ENCODE data around the gene DYNLRB2.

The DYNLRB2 gene

DNA sequence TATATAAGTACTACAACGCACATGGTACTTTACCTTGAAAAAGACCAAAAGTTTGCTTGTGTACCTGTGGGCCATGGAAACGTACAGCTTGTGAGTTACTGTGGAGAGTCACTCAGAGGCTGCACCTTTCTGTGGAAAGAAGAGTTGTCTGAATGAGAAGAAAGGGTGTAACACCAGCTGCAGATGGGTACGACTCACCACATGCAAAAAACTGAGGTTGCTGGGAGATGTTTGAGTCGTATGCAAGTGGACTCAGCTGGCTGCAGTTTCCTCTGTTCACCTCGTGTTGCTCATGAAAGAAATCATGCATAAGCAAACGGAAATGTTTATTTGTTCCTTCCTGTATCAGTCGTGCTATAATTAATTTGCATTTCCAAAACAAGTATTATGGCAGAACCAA is 22.4 kb upstream of the DYNLRB2 start:
- TF ChIP-seq, protein P1, sequence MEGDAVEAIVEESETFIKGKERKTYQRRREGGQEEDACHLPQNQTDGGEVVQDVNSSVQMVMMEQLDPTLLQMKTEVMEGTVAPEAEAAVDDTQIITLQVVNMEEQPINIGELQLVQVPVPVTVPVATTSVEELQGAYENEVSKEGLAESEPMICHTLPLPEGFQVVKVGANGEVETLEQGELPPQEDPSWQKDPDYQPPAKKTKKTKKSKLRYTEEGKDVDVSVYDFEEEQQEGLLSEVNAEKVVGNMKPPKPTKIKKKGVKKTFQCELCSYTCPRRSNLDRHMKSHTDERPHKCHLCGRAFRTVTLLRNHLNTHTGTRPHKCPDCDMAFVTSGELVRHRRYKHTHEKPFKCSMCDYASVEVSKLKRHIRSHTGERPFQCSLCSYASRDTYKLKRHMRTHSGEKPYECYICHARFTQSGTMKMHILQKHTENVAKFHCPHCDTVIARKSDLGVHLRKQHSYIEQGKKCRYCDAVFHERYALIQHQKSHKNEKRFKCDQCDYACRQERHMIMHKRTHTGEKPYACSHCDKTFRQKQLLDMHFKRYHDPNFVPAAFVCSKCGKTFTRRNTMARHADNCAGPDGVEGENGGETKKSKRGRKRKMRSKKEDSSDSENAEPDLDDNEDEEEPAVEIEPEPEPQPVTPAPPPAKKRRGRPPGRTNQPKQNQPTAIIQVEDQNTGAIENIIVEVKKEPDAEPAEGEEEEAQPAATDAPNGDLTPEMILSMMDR (IDR thresholded peaks at IDR 0.05) = no peak
- no peaks in the 10 kb centered on the region for H3K27me3 ChIP-seq

DNA sequence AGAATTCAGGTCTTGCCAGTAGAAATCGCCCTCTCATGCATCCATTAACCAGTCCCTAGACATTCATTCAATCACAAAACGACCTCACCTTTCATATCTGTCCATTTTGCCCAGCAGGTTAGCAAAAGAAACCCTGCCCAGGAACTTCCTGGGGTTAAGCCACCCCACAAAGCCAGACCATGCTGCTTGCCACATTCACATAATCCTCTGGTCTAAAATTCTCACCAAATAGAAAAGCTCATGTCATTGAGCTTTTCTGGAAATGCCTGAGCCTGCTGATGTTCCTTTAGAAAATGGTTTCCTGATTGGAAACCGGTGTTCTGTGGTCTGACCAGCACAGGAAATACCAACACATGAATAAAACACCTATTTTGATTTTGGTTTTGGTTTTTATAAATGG is 21.6 kb upstream of the DYNLRB2 start:
- TF ChIP-seq, protein P1 (IDR thresholded peaks at IDR 0.05) = no peak

More for the DNA sequence above, 22.4 kb upstream of the DYNLRB2 start:
- no peak overlapping the region for H3K4me3 ChIP-seq (ENCODE audit: low read depth in 1 of 2, low read length in 1 of 2)
- no peak overlapping the region for H3K27ac ChIP-seq
- H3K4me1 ChIP-seq (ENCODE audit: control insufficient read depth in 1 of 2, insufficient read depth in 1 of 2, low read depth in 1 of 2, low read length in 1 of 2) = no peaks in the 10 kb centered on the region
- no peaks in the 10 kb centered on the region for H3K36me3 ChIP-seq
- no peaks in the 10 kb centered on the region for H3K9me3 ChIP-seq

DNA sequence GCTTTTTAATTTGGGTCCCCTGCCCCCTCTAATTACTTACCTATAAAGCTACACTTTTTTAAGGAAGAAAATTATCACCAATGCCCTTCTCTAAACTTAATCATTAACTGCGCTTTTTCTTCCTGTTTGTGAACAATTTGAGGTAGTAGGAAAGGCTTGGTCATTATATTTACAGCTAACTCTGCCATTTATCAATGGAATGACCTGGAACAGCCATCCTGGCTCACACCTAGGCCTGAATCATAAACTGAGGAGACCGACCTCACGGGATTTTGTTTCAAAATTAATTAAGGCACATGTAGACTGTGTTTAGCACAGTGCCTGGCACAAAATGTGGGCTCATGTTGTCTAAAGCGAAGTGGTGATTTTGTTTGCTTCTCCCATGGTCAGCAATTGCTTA is 15.4 kb upstream of the DYNLRB2 start:
- H3K27ac ChIP-seq = no peak overlapping the region
- no peak overlapping the region for H3K4me3 ChIP-seq (ENCODE audit: low read depth in 1 of 2, low read length in 1 of 2)
- no peaks in the 10 kb centered on the region for H3K36me3 ChIP-seq
- H3K27me3 ChIP-seq = no peaks in the 10 kb centered on the region
- H3K4me1 ChIP-seq (ENCODE audit: control insufficient read depth in 1 of 2, insufficient read depth in 1 of 2, low read depth in 1 of 2, low read length in 1 of 2) = no peaks in the 10 kb centered on the region
- no peaks in the 10 kb centered on the region for H3K9me3 ChIP-seq
- TF ChIP-seq, protein P1 (IDR thresholded peaks at IDR 0.05) = no peak

More for the DNA sequence above, 21.6 kb upstream of the DYNLRB2 start:
- H3K27ac ChIP-seq = no peak overlapping the region
- no peaks in the 10 kb centered on the region for H3K36me3 ChIP-seq
- H3K4me1 ChIP-seq (ENCODE audit: control insufficient read depth in 1 of 2, insufficient read depth in 1 of 2, low read depth in 1 of 2, low read length in 1 of 2) = no peaks in the 10 kb centered on the region
- H3K9me3 ChIP-seq = no peaks in the 10 kb centered on the region
- no peaks in the 10 kb centered on the region for H3K27me3 ChIP-seq
- no peak overlapping the region for H3K4me3 ChIP-seq (ENCODE audit: low read depth in 1 of 2, low read length in 1 of 2)

DNA sequence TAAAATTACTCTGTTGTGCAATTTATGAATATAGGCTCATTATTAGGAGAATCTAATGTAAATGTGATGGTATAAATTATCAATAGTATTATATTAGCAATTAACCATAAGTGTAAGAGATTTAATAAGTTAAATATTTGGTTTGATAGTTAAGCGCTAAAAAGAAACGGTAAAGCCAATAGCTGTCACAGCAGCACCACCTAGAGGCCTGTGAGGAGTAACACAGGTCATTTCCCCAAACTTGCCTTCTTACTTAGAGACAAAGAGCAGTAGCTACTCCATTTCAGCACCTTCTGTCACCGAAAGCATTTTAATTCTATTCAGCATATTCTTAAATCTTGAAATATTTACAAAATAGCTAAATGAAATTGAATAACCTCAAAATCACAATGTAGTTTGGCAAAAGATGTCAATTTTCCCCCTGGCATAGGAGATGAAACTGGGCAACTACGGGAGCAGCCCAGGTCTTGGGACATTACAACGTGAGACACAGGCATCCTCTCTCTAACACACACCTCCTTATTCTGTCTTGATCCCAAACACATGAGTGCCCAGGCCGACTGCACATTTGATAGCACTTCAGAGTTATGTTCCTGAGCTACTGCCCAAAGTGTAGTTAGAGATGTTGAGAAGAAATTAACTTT is 14.3 kb upstream of the DYNLRB2 start:
- TF ChIP-seq, protein P1 (IDR thresholded peaks at IDR 0.05) = peak; percentile 68
- Histone ChIP-seq H3K27ac (no peak overlapping the region), H3K27me3 (no peaks in the 10 kb centered on the region), H3K9me3 (no peaks in the 10 kb centered on the region), H3K4me3 (ENCODE audit: low read depth in 1 of 2, low read length in 1 of 2) (no peak overlapping the region), H3K36me3 (no peaks in the 10 kb centered on the region), H3K4me1 (ENCODE audit: control insufficient read depth in 1 of 2, insufficient read depth in 1 of 2, low read depth in 1 of 2, low read length in 1 of 2) (no peaks in the 10 kb centered on the region)

DNA sequence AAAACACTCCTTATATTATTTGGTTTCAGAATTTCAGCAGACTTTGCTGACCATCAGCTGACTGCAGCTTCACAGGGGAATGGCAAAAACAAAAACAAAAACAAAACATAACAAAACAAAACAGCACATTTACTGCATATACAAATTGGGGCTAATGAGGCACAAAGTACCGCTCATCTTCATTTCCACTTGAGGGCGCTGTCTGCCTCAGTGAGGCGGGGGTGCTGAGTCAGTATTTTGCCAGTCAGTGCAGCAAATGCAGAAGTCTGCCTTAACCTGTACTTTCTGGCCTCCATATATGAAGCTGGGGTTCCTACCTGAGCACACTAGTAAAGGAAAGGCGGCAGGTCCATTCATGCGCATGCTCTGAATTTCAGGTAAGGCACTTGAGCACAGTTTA is 13.5 kb upstream of the DYNLRB2 start:
- no peaks in the 10 kb centered on the region for H3K27me3 ChIP-seq
- H3K27ac ChIP-seq = no peak overlapping the region
- no peaks in the 10 kb centered on the region for H3K4me1 ChIP-seq (ENCODE audit: control insufficient read depth in 1 of 2, insufficient read depth in 1 of 2, low read depth in 1 of 2, low read length in 1 of 2)
- no peaks in the 10 kb centered on the region for H3K36me3 ChIP-seq
- H3K9me3 ChIP-seq = no peaks in the 10 kb centered on the region
- H3K4me3 ChIP-seq (ENCODE audit: low read depth in 1 of 2, low read length in 1 of 2) = no peak overlapping the region
- TF ChIP-seq, protein P1 (IDR thresholded peaks at IDR 0.05) = no peak

All from neutrophil (primary cell).